Chondrocyte (in vitro differentiated cells): Measurements from ENCODE around the gene GABRG3. TPM values are rescaled to one million over a fixed set of nuclear protein-coding genes. Genes with fewer than 3 reads are reported as not detected.
"Not testable (repeated sequence)": the region's sequence is repeated elsewhere in the genome, so short reads cannot be mapped to it uniquely, and the experiment has no call there.

Source experiments
- DNase-seq: peaks from one replicate; pipeline ENCODE4 v3.0.0; 2021; ENCODE audit warnings: mixed read lengths, low spot score
- H3K27ac Mint-ChIP-seq: one replicate; pipeline ENCODE4 v1.8.0; 2021; ENCODE audit warnings: mild to moderate bottlenecking, moderate library complexity, mixed read lengths; ENCODE audit not compliant: unreplicated experiment
- H3K27me3 Mint-ChIP-seq: 2 replicates; pipeline ENCODE4 v1.8.0; 2021; ENCODE audit warnings: low read depth, mixed read lengths
- H3K36me3 Mint-ChIP-seq: 2 replicates; pipeline ENCODE4 v1.8.0; 2021; ENCODE audit warnings: low read depth, mixed read lengths
- H3K4me1 Mint-ChIP-seq: 2 replicates; pipeline ENCODE4 v1.8.0; 2021; ENCODE audit warnings: low read depth, mild to moderate bottlenecking, mixed read lengths
- H3K4me3 Mint-ChIP-seq: one replicate; pipeline ENCODE4 v1.8.0; 2021; ENCODE audit warnings: mild to moderate bottlenecking, moderate library complexity, mixed read lengths; ENCODE audit not compliant: unreplicated experiment
- H3K9me3 Mint-ChIP-seq: 2 replicates; pipeline ENCODE4 v1.8.0; 2021; ENCODE audit warnings: low read depth, mixed read lengths
- total RNA-seq: library from RNA; stranded (reverse); gene quantifications from 3 replicates; pipeline ENCODE4 v1.2.1, GENCODE V29; 2021
- TF ChIP-seq, protein P1 (sequence below): fragments of 200-600 bp; sonication (generic); IDR thresholded peaks from 2 replicates; pipeline ENCODE4 v1.5.0; 2021; ENCODE audit warnings: antibody characterized with exemption, mild to moderate bottlenecking, moderate library complexity

GABRG3 gene
- total RNA-seq, 1 donor from 2014 or later: not detected

DNA sequence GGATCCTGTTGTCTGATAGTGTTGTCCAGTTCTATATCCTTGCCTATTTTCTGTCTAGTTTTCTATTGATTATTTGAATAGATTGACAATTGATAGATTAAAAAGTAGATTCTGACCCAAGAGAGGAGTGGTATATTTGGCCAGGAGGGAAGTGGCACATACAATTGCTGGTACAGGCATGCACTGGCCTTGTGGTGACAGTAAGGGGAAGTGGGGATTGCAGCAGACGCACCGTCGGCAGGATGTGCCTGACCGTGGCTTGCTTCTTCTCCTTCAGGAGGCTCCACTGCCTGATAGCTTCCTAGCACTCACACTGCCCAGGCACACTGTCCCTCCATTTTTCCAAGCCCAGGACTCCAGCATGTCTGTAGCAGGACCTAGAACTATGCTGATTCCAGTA, 10.5 kb downstream of the GABRG3 start:
- H3K4me3 Mint-ChIP-seq: no peak overlapping the region
- H3K27ac Mint-ChIP-seq: no peak overlapping the region
- no peaks in the 10 kb centered on the region for H3K4me1 Mint-ChIP-seq
- peaks cover 12% of the 10 kb centered on the region for H3K27me3 Mint-ChIP-seq
- H3K36me3 Mint-ChIP-seq: no peaks in the 10 kb centered on the region
- TF ChIP-seq, protein P1, sequence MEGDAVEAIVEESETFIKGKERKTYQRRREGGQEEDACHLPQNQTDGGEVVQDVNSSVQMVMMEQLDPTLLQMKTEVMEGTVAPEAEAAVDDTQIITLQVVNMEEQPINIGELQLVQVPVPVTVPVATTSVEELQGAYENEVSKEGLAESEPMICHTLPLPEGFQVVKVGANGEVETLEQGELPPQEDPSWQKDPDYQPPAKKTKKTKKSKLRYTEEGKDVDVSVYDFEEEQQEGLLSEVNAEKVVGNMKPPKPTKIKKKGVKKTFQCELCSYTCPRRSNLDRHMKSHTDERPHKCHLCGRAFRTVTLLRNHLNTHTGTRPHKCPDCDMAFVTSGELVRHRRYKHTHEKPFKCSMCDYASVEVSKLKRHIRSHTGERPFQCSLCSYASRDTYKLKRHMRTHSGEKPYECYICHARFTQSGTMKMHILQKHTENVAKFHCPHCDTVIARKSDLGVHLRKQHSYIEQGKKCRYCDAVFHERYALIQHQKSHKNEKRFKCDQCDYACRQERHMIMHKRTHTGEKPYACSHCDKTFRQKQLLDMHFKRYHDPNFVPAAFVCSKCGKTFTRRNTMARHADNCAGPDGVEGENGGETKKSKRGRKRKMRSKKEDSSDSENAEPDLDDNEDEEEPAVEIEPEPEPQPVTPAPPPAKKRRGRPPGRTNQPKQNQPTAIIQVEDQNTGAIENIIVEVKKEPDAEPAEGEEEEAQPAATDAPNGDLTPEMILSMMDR: no peak
- H3K9me3 Mint-ChIP-seq: no peaks in the 10 kb centered on the region
- no peak for DNase-seq

DNA sequence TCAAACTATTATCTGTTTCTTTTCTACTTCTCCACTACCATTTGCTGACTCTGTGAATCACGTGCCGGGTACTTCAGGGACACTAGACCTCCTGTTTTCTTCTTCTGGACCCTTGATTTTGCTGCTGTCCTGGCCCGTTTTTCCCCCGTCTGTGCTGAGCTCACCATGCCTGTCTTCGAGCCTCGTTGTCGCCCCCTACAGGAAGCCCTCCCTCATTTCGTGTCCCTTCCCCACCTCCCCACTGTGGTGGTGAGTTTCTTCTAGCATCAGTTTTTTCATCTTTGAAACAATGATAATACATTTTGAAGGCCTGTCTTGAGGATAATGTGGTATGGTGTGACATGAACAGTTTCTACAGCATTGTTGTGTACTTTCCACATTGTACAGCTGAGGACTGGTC, 12.8 kb downstream of the GABRG3 start:
- H3K27ac Mint-ChIP-seq: no peak overlapping the region
- no peaks in the 10 kb centered on the region for H3K4me1 Mint-ChIP-seq
- DNase-seq: no peak
- H3K36me3 Mint-ChIP-seq: peaks cover 1% of the 10 kb centered on the region
- H3K4me3 Mint-ChIP-seq: no peak overlapping the region
- peaks cover 13% of the 10 kb centered on the region for H3K27me3 Mint-ChIP-seq
- TF ChIP-seq, protein P1: no peak
- H3K9me3 Mint-ChIP-seq: peaks cover 4% of the 10 kb centered on the region

DNA sequence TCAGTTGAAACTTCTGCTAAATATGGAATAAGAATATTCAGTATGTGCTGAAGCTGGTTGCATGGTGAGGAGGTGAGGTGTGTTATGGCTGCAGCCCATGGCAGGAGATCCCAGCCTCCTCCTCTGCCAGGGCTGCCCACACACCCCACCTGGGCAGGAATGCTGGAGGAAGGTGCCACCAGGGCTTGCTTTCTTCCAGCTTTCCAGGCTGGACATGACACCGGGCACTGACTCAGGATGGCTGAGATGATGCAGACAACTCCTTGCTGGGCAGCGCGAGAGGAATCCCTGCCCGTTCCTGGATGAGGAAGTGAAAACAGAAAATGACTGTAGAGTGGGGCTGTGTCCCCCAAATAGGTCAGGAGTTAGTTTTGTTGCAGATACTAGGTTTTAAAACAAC, 14.1 kb downstream of the GABRG3 start:
- peak; percentile 61 for DNase-seq
- peaks cover 4% of the 10 kb centered on the region for H3K9me3 Mint-ChIP-seq
- TF ChIP-seq, protein P1: no peak
- peaks cover 10% of the 10 kb centered on the region for H3K27me3 Mint-ChIP-seq
- H3K27ac Mint-ChIP-seq: no peak overlapping the region
- peaks cover 1% of the 10 kb centered on the region for H3K36me3 Mint-ChIP-seq
- no peak overlapping the region for H3K4me3 Mint-ChIP-seq
- no peaks in the 10 kb centered on the region for H3K4me1 Mint-ChIP-seq

DNA sequence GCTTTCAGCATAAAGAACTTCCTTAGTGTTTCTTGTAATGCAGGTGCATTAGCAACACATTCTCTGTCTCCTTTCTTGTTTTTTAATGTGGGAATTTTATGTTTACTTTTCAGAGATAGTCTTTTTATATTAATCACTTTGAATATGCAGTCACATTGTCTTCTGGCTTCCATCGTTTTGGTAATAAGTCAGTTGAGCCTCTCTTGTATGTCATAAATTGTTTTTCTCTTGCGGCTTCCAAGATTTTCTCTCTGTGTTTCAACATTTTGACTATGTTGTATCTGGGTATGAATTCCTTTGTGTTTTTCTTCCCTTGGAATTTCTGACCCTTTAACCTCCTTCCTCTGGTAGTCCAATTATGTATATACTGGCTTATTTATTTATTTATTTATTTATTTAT, 25.3 kb downstream of the GABRG3 start:
- peaks cover 30% of the 10 kb centered on the region for H3K9me3 Mint-ChIP-seq

DNA sequence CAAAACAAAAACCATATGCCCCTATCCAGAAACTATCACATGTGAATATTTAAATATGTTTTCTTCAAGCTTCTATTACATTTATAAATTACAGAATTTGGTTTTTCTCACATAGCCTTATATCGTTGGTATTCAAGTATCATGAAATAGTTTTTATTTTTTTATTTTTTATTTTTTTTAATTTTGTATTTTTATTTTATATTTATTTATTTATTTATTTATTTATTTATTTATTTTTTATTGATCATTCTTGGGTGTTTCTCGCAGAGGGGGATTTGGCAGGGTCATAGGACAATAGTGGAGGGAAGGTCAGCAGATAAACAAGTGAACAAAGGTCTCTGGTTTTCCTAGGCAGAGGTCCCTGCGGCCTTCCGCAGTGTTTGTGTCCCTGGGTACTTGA, 32.0 kb downstream of the GABRG3 start:
- H3K4me1 Mint-ChIP-seq, DNase-seq, H3K36me3 Mint-ChIP-seq, H3K27ac Mint-ChIP-seq, H3K4me3 Mint-ChIP-seq, H3K27me3 Mint-ChIP-seq: not testable (repeated sequence)
- H3K9me3 Mint-ChIP-seq: peaks cover 13% of the 10 kb centered on the region

More for the DNA sequence above, 25.3 kb downstream of the GABRG3 start:
- H3K27me3 Mint-ChIP-seq: peaks cover 9% of the 10 kb centered on the region
- no peak overlapping the region for H3K27ac Mint-ChIP-seq
- H3K4me3 Mint-ChIP-seq: no peak overlapping the region
- no peaks in the 10 kb centered on the region for H3K4me1 Mint-ChIP-seq
- peaks cover 2% of the 10 kb centered on the region for H3K36me3 Mint-ChIP-seq
- DNase-seq: no peak
- TF ChIP-seq, protein P1: no peak

DNA sequence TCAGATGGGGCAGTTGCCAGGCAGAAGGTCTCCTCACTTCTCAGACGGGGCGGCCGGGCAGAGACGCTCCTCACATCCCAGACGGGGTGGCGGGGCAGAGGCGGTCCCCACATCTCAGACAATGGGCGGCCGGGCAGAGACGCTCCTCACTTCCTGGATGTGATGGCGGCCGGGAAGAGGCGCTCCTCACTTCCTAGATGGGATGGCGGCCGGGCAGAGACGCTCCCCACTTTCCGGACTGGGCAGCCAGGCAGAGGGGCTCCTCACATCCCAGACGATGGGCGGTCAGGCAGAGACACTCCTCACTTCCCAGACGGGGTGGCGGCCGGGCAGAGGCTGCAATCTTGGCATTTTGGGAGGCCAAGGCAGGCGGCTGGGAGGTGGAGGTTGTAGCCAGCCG, 33.2 kb downstream of the GABRG3 start:
- H3K36me3 Mint-ChIP-seq, H3K4me1 Mint-ChIP-seq, H3K27ac Mint-ChIP-seq, H3K4me3 Mint-ChIP-seq, H3K27me3 Mint-ChIP-seq, DNase-seq: not testable (repeated sequence)
- H3K9me3 Mint-ChIP-seq: peaks cover 13% of the 10 kb centered on the region
